Limb (tissue), 2 donors: Measurements from ENCODE around the gene USB1.
A peak's percentile ranks its signal among the peaks of the same experiment; 100 is the strongest.
"Not testable (repeated sequence)": the region's sequence is repeated elsewhere in the genome, so short reads cannot be mapped to it uniquely, and the experiment has no call there.

Experiments
- DNase-seq, 2 donors: peaks; one replicate each; pipeline ENCODE4 v3.0.0-alpha.2; 2016; ENCODE audit errors: extremely low spot score in 2 of 2

The USB1 gene

DNA sequence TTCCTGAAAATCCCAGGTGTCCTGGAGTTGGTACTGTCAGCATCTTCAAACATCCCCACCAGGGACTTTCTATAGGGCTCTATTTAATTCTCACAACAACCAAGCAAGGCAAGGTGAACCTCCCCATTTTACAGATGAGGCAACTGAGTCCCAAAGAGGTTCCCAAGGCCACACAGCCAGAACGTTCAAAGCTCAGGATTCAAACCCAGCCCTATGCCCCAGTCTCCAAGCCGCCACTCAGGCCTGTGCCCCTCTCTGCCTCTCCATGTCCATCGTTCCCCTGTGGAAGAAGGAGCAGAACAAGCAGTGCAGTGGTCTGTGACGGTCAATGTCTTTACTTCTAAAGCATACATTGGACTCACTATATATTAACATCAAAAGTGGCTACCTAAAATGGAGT, 6.8 kb upstream of the USB1 start:
- no peak for DNase-seq

GRCh38 chr16:57994778-57995177, 6.4 kb upstream of the USB1 start:
- no peak for DNase-seq

GRCh38 chr16:57995721-57996405, 5.3 kb upstream of the USB1 start:
- DNase-seq, result no peak

DNA sequence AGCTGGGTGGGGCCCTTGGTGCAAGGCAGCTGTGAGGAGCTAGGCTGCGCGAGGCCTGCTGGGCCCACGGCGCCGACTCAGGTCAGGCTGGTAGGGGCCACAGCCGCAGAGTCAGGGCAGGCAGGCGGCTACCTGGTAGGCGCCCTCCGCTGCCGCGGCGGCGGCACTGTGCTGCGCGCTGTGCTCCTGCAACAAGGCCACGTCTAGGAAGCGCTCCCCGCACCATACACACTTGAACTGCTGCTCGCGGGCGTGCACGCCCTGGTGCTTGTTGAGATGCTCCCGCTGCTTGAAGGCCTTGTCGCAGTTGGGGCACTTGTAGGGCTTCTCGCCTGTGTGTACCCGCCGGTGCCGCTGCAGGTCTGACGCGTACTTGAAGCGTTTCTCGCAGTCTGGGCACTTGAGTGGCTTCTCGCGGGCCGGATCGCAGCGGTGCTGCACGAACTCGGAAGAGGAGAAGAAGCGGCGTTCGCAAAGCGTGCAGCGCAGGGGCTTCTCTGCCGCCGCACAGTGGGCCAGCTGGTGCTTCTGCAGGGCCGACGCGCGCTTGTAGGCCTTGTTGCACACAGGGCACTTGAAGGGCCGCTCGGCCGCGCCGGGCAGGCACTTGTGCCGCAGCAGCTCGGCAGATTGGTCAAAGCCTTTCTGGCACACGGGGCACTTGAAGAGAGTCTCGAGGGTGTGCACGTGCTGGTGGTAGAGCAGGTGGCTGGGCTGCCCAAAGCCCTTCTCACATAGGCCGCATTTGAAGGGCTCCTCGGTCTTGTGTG, 4.6 kb upstream of the USB1 start:
- no peak for DNase-seq

DNA sequence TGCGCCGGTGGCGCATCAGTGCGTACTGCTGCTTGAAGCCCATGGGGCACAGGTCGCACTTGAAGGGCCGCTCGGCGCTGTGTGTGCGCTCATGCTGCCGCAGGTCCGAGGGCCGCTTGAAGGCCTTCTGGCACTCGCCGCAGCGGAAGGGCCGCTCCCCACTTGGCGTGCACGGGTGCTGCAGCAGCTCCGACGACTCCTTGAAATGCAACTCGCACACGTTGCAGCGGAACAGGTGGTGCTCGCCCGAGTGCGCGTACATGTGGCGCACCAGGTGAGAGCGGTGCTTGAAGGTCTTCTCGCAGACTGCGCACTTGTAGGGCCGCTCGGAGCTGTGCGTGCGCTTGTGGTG, 4.1 kb upstream of the USB1 start:
- DNase-seq, result no peak

GRCh38 chr16:57997528-57998265, 3.5 kb upstream of the USB1 start:
- DNase-seq, result no peak

DNA sequence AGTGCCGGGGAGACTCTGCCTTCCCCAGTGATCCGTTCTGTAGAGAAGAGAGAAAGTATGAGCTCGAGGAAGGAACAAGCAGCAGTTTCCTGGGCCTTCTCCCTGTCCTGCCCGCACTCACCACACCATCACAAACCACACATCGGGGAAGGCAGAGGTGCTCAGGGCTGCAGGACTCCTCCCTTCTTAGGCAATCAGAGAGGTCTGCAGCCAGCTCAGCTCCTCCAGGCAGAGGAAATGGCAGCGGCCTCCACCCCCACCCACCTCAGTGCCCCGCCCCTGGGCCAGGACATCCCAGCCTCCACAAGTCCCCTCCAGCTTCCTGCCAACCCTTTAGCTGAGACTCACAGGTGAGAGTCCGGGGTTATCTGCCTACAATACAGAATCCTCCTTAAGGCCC, 2.7 kb upstream of the USB1 start:
- no peak for DNase-seq

DNA sequence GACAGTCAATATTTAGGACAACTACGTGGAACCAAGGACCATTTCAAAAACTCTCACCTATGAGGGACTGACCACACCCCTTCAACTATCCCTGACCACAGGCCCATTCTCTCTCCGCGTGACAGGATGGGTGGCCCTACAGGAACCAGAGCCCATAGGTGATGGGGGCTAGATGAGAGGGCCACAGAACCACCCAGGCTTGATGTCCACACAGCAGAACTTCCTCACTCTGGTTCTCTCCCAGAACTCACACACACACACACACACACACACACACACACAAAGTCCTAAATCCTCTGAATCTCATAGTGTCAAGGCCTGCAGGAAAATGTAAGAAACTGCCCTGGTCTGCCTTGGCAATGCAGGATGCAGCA, 2.2 kb upstream of the USB1 start:
- DNase-seq, result no peak

- no peak for DNase-seq
Measured at GRCh38 chr16:57999366-57999970, 1.7 kb upstream of the USB1 start.

DNA sequence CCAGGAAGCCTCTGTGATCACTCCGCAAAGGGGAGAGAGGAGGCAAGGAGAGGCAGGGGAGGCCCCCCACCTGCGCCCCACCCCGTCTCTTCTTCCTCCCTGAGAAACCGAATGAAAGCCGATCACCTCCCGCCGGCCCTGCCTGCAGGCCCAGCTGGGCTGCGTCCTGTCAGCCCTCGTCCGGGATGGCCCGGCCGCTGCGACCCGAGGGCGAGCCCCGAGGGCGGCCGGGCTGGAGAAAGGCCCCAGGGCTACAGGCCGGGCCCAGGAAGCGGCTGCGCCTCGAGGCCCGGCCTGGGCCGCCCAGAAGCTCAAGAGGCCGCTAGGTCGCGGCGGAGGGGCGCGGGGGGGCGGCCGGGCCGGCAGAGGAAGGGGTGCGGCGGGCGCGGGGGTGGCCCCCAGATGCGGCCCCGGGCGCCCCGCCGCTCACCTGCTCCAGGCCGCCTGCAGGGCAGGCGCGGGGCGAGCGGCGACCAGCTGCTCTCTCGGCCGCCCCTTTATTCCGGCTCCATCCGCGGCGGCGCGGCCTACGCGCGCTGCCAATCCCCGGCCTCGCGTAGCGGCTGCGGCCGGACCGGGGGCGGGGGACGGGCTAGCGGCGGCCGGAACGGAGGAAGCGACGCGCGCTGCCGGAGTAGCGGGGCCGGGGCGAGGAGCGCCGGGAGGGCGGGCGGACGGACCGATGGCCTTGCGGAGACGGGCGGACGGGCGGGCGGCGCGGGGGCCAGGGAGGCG, 1.1 kb upstream of the USB1 start, which contains the start of gene ZNF319:
ZNF319 (minus strand) TSS at position 702 of the 735 bp plus-strand sequence. CDS start 2,407 bp downstream, outside the sequence.
- peak in 1 of 2 donors; percentile 56 for DNase-seq

- no peak for DNase-seq
Measured at GRCh38 chr16:58001781-58002415, 691 bp downstream of the USB1 start.

DNA sequence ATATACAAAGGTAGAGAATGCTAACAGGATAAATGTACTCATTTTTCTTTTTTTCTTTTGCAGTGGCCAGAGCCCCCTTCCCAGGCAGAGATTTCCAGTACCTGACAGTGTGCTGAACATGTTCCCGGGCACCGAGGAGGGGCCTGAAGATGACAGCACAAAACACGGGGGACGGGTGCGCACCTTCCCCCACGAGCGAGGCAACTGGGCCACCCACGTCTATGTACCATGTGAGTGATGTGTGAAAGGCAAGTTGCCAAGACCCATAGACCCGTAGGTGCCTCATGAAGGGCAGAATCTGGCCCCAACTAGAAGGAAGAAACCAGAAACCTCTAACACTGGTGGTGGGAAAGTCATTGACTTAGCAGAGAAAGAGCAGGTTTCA, 1.2 kb downstream of the USB1 start:
- no peak for DNase-seq

- no peak for DNase-seq
Measured at GRCh38 chr16:58002936-58003335, 1.7 kb downstream of the USB1 start.

DNA sequence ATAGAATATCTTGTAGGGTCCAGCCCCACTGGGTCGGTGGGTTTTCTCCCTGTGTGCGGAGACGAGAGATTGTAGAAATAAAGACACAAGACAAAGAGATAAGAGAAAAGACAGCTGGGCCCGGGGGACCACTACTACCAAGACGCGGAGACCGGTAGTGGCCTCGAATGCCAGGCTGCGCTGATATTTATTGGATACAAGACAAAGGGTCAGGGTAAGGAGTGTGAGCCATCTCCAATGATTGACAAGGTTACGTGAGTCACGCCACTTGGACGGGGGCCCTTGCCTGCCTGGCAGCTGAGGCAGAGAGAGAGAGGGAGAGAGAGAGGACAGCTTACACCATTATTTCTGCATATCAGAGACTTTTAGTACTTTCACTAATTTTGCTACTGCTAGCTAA, 3.5 kb downstream of the USB1 start:
- DNase-seq, result not testable (repeated sequence)

DNA sequence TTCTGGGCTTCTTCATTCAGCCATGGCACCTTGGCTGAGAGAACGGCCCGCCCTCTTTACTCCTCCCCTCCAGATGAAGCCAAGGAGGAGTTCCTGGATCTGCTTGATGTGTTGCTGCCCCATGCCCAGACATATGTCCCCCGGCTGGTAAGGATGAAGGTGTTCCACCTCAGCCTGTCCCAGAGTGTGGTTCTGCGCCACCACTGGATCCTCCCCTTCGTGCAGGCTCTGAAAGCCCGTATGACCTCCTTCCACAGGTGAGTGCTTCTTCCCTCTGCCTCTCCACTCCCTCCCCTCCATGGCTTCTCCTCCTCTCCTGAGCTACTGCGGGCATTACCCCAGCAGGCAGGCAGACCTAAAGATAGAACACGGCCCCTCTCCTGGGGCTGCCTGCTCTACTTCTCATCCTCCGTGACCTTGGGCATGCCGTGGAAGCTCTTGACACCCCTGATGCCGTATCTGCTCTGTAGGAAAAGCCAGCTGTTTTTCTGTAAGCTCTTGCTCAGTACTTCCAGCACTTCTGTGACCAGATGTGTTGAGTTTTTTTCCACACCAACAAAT, 8.7 kb downstream of the USB1 start:
- DNase-seq, result no peak

DNA sequence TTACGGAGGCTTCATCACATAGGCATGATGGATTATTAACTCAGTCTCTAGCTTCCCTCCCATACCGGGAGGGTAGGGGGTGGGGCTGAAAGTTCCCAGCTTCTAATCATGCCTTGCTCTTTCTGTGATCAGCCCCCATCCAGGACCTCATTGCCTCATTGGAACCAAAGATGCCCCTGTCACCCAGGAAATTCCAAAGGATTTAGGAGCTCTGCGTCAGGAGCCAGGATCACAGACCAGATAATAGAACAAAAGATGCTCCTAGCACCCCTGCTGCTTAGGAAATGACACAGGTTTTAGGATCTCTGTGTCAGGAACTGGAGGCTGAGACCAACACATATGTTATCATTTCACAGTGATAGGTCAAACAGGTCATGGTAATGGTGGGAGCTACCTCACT, 9.7 kb downstream of the USB1 start:
- DNase-seq, result no peak

DNA sequence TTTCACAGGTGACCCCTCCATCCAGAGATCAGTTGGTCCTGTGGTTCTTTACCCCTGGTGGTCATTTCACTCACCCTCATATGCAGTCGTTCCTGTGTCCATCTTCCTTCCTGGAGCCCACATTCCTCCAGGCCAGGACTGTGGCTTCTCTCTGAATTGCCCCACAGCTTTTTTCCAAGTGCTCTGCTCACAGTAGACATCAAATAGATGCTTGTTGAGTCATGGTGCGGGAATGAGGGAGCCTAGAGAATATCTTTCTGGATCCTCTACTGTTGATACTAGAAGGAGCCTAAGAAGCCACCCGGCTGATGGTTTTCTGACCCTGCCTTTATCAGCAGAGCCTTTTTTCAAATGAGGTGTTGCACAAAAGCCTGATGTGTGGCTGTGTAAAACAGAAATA, 10.4 kb downstream of the USB1 start:
- no peak for DNase-seq

GRCh38 chr16:58012481-58012880, 11.3 kb downstream of the USB1 start:
- no peak for DNase-seq

- DNase-seq, result no peak
Measured at GRCh38 chr16:58013201-58013956, 12.2 kb downstream of the USB1 start.
